ENCODE measurements around the gene RIOX2. TPM values are rescaled to one million over a fixed set of nuclear protein-coding genes. Genes with fewer than 3 reads are reported as not detected.
"Not testable (repeated sequence)": the region's sequence is repeated elsewhere in the genome, so short reads cannot be mapped to it uniquely, and the experiment has no call there.

Gene RIOX2
- total RNA-seq, 1 donor from 2014 or later = 13.4 TPM

- Mint-ChIP-seq H3K4me3 (ENCODE audit: unreplicated experiment) (no peak overlapping the region), H3K9me3 (ENCODE audit: unreplicated experiment) (no peaks in the 10 kb centered on the region), H3K4me1 (ENCODE audit: unreplicated experiment) (no peaks in the 10 kb centered on the region), H3K36me3 (ENCODE audit: low read depth, unreplicated experiment) (no peaks in the 10 kb centered on the region), H3K27ac (ENCODE audit: unreplicated experiment) (no peak overlapping the region), H3K27me3 (ENCODE audit: unreplicated experiment) (no peaks in the 10 kb centered on the region)
- DNase-seq (ENCODE audit: low spot score) = no peak
- no peak for TF ChIP-seq CTCF (IDR thresholded peaks at IDR 0.05; ENCODE audit: unreplicated experiment)
Observed at GRCh38 chr3:98013411-98014267, 41.4 kb upstream of the RIOX2 start.

GRCh38 chr3:98012979-98013378, 40.7 kb upstream of the RIOX2 start:
- TF ChIP-seq CTCF (IDR thresholded peaks at IDR 0.05; ENCODE audit: unreplicated experiment) = no peak
- no peaks in the 10 kb centered on the region for H3K36me3 Mint-ChIP-seq (ENCODE audit: low read depth, unreplicated experiment)
- no peaks in the 10 kb centered on the region for H3K9me3 Mint-ChIP-seq (ENCODE audit: unreplicated experiment)
- H3K27ac Mint-ChIP-seq (ENCODE audit: unreplicated experiment) = no peak overlapping the region
- H3K4me3 Mint-ChIP-seq (ENCODE audit: unreplicated experiment) = no peak overlapping the region
- no peak for DNase-seq (ENCODE audit: low spot score)
- no peaks in the 10 kb centered on the region for H3K27me3 Mint-ChIP-seq (ENCODE audit: unreplicated experiment)
- H3K4me1 Mint-ChIP-seq (ENCODE audit: unreplicated experiment) = no peaks in the 10 kb centered on the region

- not testable (repeated sequence) for H3K27me3 Mint-ChIP-seq (ENCODE audit: unreplicated experiment); H3K4me1 Mint-ChIP-seq (ENCODE audit: unreplicated experiment); H3K36me3 Mint-ChIP-seq (ENCODE audit: low read depth, unreplicated experiment); H3K9me3 Mint-ChIP-seq (ENCODE audit: unreplicated experiment); H3K4me3 Mint-ChIP-seq (ENCODE audit: unreplicated experiment); DNase-seq (ENCODE audit: low spot score); H3K27ac Mint-ChIP-seq (ENCODE audit: unreplicated experiment)
Observed at GRCh38 chr3:98010883-98011449, 38.7 kb upstream of the RIOX2 start.

GRCh38 chr3:98010194-98010882, 38.1 kb upstream of the RIOX2 start:
- no peak for TF ChIP-seq CTCF (IDR thresholded peaks at IDR 0.05; ENCODE audit: unreplicated experiment)
- no peak for DNase-seq (ENCODE audit: low spot score)
- Mint-ChIP-seq H3K27ac (ENCODE audit: unreplicated experiment) (no peak overlapping the region), H3K4me1 (ENCODE audit: unreplicated experiment) (no peaks in the 10 kb centered on the region), H3K4me3 (ENCODE audit: unreplicated experiment) (no peak overlapping the region), H3K9me3 (ENCODE audit: unreplicated experiment) (no peaks in the 10 kb centered on the region), H3K36me3 (ENCODE audit: low read depth, unreplicated experiment) (no peaks in the 10 kb centered on the region), H3K27me3 (ENCODE audit: unreplicated experiment) (peaks cover 2% of the 10 kb centered on the region)

- no peaks in the 10 kb centered on the region for H3K9me3 Mint-ChIP-seq (ENCODE audit: unreplicated experiment)
- no peak overlapping the region for H3K27ac Mint-ChIP-seq (ENCODE audit: unreplicated experiment)
- no peaks in the 10 kb centered on the region for H3K36me3 Mint-ChIP-seq (ENCODE audit: low read depth, unreplicated experiment)
- DNase-seq (ENCODE audit: low spot score) = no peak
- no peak for TF ChIP-seq CTCF (IDR thresholded peaks at IDR 0.05; ENCODE audit: unreplicated experiment)
- no peak overlapping the region for H3K4me3 Mint-ChIP-seq (ENCODE audit: unreplicated experiment)
- H3K27me3 Mint-ChIP-seq (ENCODE audit: unreplicated experiment) = peaks cover 2% of the 10 kb centered on the region
- no peaks in the 10 kb centered on the region for H3K4me1 Mint-ChIP-seq (ENCODE audit: unreplicated experiment)
Observed at GRCh38 chr3:98008855-98009254, 36.6 kb upstream of the RIOX2 start.
